ENCODE data around the gene KIAA0586. TPM values are rescaled to one million over a fixed set of nuclear protein-coding genes. Genes with fewer than 3 reads are reported as not detected.

Gene KIAA0586
- total and polyA plus RNA-seq, 8 donors, result 14.2 to 28.7 (median 22.2) TPM

GRCh38 chr14:58540749-58541632, 113.5 kb downstream of the KIAA0586 start:
- ATAC-seq (no peak), DNase-seq (peak in 2 of 4 donors; percentile 67 to 79)
- Histone ChIP-seq H3K36me3 (no peaks in the 10 kb centered on the region), H3K9me3 (peaks cover 0 to 2% of the 10 kb centered on the region in 2 donors), H3K27ac (no peak overlapping the region), H3K4me1 (no peaks in the 10 kb centered on the region), H3K4me3 (no peak overlapping the region), H3K27me3 (no peaks in the 10 kb centered on the region)
- intact Hi-C loops (cut with DNase I), result no loop called here
- no peak for TF ChIP-seq CTCF (IDR thresholded peaks at IDR 0.05)

- intact Hi-C loops (cut with DNase I), result no loop called here
- H3K27me3 ChIP-seq, result no peaks in the 10 kb centered on the region
- ATAC-seq, result no peak
- H3K4me1 ChIP-seq, result no peaks in the 10 kb centered on the region
- no peak overlapping the region for H3K27ac ChIP-seq
- no peaks in the 10 kb centered on the region for H3K36me3 ChIP-seq
- no peak overlapping the region for H3K4me3 ChIP-seq
- no peak for DNase-seq
- no peak for TF ChIP-seq CTCF (IDR thresholded peaks at IDR 0.05)
- H3K9me3 ChIP-seq, result no peaks in the 10 kb centered on the region
Measured at GRCh38 chr14:58541633-58542022, 114.1 kb downstream of the KIAA0586 start.

- Histone ChIP-seq H3K27me3 (no peaks in the 10 kb centered on the region), H3K4me3 (no peak overlapping the region), H3K36me3 (no peaks in the 10 kb centered on the region), H3K4me1 (no peaks in the 10 kb centered on the region), H3K9me3 (no peaks in the 10 kb centered on the region), H3K27ac (no peak overlapping the region)
- no peak for ATAC-seq
- no peak for DNase-seq
- intact Hi-C loops (cut with DNase I), result no loop called here
- no peak for TF ChIP-seq CTCF (IDR thresholded peaks at IDR 0.05)
Measured at GRCh38 chr14:58543253-58543652, 115.7 kb downstream of the KIAA0586 start.

GRCh38 chr14:58547649-58548048, 120.1 kb downstream of the KIAA0586 start:
- Histone ChIP-seq H3K9me3 (no peaks in the 10 kb centered on the region), H3K36me3 (no peaks in the 10 kb centered on the region), H3K4me1 (no peaks in the 10 kb centered on the region), H3K4me3 (no peak overlapping the region), H3K27me3 (no peaks in the 10 kb centered on the region), H3K27ac (no peak overlapping the region)
- TF ChIP-seq CTCF (IDR thresholded peaks at IDR 0.05), result no peak
- intact Hi-C loops (cut with DNase I), result no loop called here
- ATAC-seq (no peak), DNase-seq (no peak)

- Histone ChIP-seq H3K9me3 (no peaks in the 10 kb centered on the region), H3K36me3 (no peaks in the 10 kb centered on the region), H3K27ac (no peak overlapping the region), H3K4me1 (no peaks in the 10 kb centered on the region), H3K27me3 (no peaks in the 10 kb centered on the region), H3K4me3 (no peak overlapping the region)
- intact Hi-C loops (cut with DNase I), result no loop called here
- no peak for TF ChIP-seq CTCF (IDR thresholded peaks at IDR 0.05)
- ATAC-seq (peak; percentile 19), DNase-seq (no peak)
Measured at GRCh38 chr14:58549105-58549757, 121.7 kb downstream of the KIAA0586 start.

All from left lung (tissue), 10 donors.